WTC11 (cell line): ENCODE measurements around the gene EIF4E. TPM values are rescaled to one million over a fixed set of nuclear protein-coding genes. Genes with fewer than 3 reads are reported as not detected.

Source experiments
- ATAC-seq: fragments of 200-7000 bp; cut with Tn5 transposase; 2 replicates; pipeline ENCODE4 v1.10.0; 2021; ENCODE audit warnings: mild to moderate bottlenecking, moderate library complexity
- CTCF ChIA-PET: fragments of 300-600 bp; sonication (Branson Sonifier 250); formaldehyde crosslinking; loops from one replicate; lab custom pipeline; 2021; ENCODE audit warnings: antibody characterized with exemption; lab: Charles Lee
- POLR2A ChIA-PET: fragments of 350-600 bp; sonication (Branson Sonifier 250); formaldehyde crosslinking; loops from one replicate; lab custom pipeline; 2021; ENCODE audit warnings: antibody characterized with exemption; lab: Charles Lee
- DNase-seq: peaks from one replicate; pipeline ENCODE4 v3.0.0; 2021; ENCODE audit warnings: low spot score
- H3K27ac Mint-ChIP-seq: 2 replicates; pipeline ENCODE4 v1.8.0; 2021; ENCODE audit warnings: mixed read lengths
- H3K27me3 Mint-ChIP-seq: 2 replicates; pipeline ENCODE4 v1.8.0; 2021; ENCODE audit warnings: low read depth, mild to moderate bottlenecking, moderate library complexity, mixed read lengths
- H3K36me3 Mint-ChIP-seq: 2 replicates; pipeline ENCODE4 v1.8.0; 2021; ENCODE audit warnings: mixed read lengths
- H3K4me1 Mint-ChIP-seq: 2 replicates; pipeline ENCODE4 v1.8.0; 2022; ENCODE audit warnings: mixed read lengths
- H3K4me3 Mint-ChIP-seq: 2 replicates; pipeline ENCODE4 v1.8.0; 2021; ENCODE audit warnings: mild to moderate bottlenecking, moderate library complexity, mixed read lengths
- H3K9me3 Mint-ChIP-seq: 2 replicates; pipeline ENCODE4 v1.8.0; 2021; ENCODE audit warnings: mixed read lengths
- FOXK1 ChIP-seq: sonication (generic); formaldehyde crosslinking; IDR thresholded peaks from 2 replicates; pipeline ENCODE4 v1.8.0; 2022; ENCODE audit warnings: mild to moderate bottlenecking, moderate library complexity, missing genetic modification reagents
- JUN ChIP-seq: sonication (generic); formaldehyde crosslinking; IDR thresholded peaks from 2 replicates; pipeline ENCODE4 v1.8.0; 2023; ENCODE audit warnings: mild to moderate bottlenecking, missing genetic modification reagents
- MYBL2 ChIP-seq: sonication (generic); formaldehyde crosslinking; IDR thresholded peaks from 2 replicates; pipeline ENCODE4 v1.8.1; 2023; ENCODE audit warnings: mild to moderate bottlenecking, moderate library complexity, missing genetic modification reagents
- NR1H2 ChIP-seq: sonication (generic); formaldehyde crosslinking; IDR thresholded peaks from 2 replicates; pipeline ENCODE4 v1.9.0; 2021; ENCODE audit warnings: mild to moderate bottlenecking, moderate library complexity, missing genetic modification reagents
- PRDM15 ChIP-seq: sonication (generic); formaldehyde crosslinking; IDR thresholded peaks from 2 replicates; pipeline ENCODE4 v1.8.0; 2022; ENCODE audit warnings: missing genetic modification reagents
- PREB ChIP-seq: sonication (generic); formaldehyde crosslinking; IDR thresholded peaks from 2 replicates; pipeline ENCODE4 v1.8.1; 2022; ENCODE audit warnings: mild to moderate bottlenecking, missing genetic modification reagents, moderate library complexity, borderline replicate concordance
- SOX15 ChIP-seq: fragments of 250-450 bp; sonication (Bioruptor Pico); IDR thresholded peaks from 2 replicates; pipeline ENCODE4 v1.9.0; 2021; ENCODE audit warnings: mild to moderate bottlenecking
- TEAD1 ChIP-seq: sonication (generic); formaldehyde crosslinking; IDR thresholded peaks from 2 replicates; pipeline ENCODE4 v1.8.0; 2022; ENCODE audit warnings: mild to moderate bottlenecking, missing genetic modification reagents
- USF1 ChIP-seq: sonication (generic); formaldehyde crosslinking; IDR thresholded peaks from 2 replicates; pipeline ENCODE4 v1.8.0; 2022; ENCODE audit warnings: mild to moderate bottlenecking, missing genetic modification reagents
- ZNF219 ChIP-seq: sonication (generic); formaldehyde crosslinking; IDR thresholded peaks from 2 replicates; pipeline ENCODE4 v1.8.0; 2023; ENCODE audit warnings: missing genetic modification reagents, mild to moderate bottlenecking, borderline replicate concordance
- ZNF671 ChIP-seq: fragments of 250-450 bp; sonication (Bioruptor Pico); IDR thresholded peaks from 2 replicates; pipeline ENCODE4 v1.8.0; 2021; ENCODE audit warnings: mild to moderate bottlenecking
- ZSCAN18 ChIP-seq: fragments of 250-450 bp; sonication (Bioruptor Pico); IDR thresholded peaks from 2 replicates; pipeline ENCODE4 v2.1.2; 2022; ENCODE audit warnings: mild to moderate bottlenecking, moderate library complexity
- total RNA-seq: library from RNA; stranded (reverse); gene quantifications from 3 replicates; pipeline ENCODE4 v1.2.3, GENCODE V29; 2021
- TF ChIP-seq, protein P1 (sequence below): fragments of 250-450 bp; sonication (Bioruptor Pico); IDR thresholded peaks from 2 replicates; pipeline ENCODE4 v1.9.0; 2021; ENCODE audit warnings: mild to moderate bottlenecking
- TF ChIP-seq, protein P2 (sequence below): sonication (generic); formaldehyde crosslinking; conservative IDR thresholded peaks from 2 replicates; pipeline ENCODE4 v1.8.1; 2023; ENCODE audit warnings: mild to moderate bottlenecking, low read depth, missing genetic modification reagents, moderate library complexity
- TF ChIP-seq, protein P3 (sequence below): sonication (generic); formaldehyde crosslinking; IDR thresholded peaks from 2 replicates; pipeline ENCODE4 v1.8.1; 2023; ENCODE audit warnings: mild to moderate bottlenecking, missing genetic modification reagents, borderline replicate concordance
- TF ChIP-seq, protein P4 (sequence below): sonication (generic); formaldehyde crosslinking; IDR thresholded peaks from 2 replicates; pipeline ENCODE4 v1.8.1; 2023; ENCODE audit warnings: mild to moderate bottlenecking, missing genetic modification reagents

Gene EIF4E
- total RNA-seq, 1 experiment from 2014 or later, result 174 TPM

DNA sequence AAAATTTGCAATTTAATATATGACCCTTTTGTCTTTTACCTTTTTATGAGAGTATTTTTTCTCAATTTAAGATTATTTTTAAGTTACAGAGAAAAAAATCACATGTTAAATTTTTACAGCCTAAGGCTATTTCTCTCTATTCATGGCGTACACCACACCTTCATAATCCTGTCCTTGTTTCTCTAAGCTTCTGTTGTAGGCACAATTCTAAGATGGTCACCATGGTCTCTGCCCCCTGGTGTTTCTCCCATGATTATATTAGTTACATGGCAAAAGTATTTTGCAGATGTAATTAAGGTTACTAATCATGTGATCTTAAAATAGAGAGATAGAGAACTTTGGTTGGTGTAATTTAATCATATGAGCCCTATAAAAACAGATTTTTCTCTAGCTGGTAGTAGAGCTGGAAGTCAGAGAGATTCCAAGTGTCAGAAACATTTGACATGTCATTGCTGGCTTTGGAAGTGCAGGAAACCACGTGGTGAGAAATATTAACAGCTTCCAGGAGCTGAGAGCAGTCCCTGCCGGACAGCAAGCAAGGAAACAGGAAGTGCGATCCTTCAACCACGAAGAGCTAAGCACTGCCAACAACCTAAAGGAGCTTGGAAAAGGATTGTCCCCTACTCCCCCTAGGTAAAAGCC is 89.8 kb downstream of the EIF4E start (continued):
- TF ChIP-seq, protein P1, sequence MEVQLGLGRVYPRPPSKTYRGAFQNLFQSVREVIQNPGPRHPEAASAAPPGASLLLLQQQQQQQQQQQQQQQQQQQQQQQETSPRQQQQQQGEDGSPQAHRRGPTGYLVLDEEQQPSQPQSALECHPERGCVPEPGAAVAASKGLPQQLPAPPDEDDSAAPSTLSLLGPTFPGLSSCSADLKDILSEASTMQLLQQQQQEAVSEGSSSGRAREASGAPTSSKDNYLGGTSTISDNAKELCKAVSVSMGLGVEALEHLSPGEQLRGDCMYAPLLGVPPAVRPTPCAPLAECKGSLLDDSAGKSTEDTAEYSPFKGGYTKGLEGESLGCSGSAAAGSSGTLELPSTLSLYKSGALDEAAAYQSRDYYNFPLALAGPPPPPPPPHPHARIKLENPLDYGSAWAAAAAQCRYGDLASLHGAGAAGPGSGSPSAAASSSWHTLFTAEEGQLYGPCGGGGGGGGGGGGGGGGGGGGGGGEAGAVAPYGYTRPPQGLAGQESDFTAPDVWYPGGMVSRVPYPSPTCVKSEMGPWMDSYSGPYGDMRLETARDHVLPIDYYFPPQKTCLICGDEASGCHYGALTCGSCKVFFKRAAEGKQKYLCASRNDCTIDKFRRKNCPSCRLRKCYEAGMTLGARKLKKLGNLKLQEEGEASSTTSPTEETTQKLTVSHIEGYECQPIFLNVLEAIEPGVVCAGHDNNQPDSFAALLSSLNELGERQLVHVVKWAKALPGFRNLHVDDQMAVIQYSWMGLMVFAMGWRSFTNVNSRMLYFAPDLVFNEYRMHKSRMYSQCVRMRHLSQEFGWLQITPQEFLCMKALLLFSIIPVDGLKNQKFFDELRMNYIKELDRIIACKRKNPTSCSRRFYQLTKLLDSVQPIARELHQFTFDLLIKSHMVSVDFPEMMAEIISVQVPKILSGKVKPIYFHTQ (CRISPR knock-in tag), result no peak
- TF ChIP-seq FOXK1 (CRISPR knock-in tag), result no peak
- TF ChIP-seq TEAD1 (CRISPR knock-in tag), result no peak
- no peak for TF ChIP-seq USF1 (CRISPR knock-in tag)
- TF ChIP-seq JUN (CRISPR knock-in tag), result no peak
- TF ChIP-seq, protein P2, sequence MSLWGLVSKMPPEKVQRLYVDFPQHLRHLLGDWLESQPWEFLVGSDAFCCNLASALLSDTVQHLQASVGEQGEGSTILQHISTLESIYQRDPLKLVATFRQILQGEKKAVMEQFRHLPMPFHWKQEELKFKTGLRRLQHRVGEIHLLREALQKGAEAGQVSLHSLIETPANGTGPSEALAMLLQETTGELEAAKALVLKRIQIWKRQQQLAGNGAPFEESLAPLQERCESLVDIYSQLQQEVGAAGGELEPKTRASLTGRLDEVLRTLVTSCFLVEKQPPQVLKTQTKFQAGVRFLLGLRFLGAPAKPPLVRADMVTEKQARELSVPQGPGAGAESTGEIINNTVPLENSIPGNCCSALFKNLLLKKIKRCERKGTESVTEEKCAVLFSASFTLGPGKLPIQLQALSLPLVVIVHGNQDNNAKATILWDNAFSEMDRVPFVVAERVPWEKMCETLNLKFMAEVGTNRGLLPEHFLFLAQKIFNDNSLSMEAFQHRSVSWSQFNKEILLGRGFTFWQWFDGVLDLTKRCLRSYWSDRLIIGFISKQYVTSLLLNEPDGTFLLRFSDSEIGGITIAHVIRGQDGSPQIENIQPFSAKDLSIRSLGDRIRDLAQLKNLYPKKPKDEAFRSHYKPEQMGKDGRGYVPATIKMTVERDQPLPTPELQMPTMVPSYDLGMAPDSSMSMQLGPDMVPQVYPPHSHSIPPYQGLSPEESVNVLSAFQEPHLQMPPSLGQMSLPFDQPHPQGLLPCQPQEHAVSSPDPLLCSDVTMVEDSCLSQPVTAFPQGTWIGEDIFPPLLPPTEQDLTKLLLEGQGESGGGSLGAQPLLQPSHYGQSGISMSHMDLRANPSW (CRISPR knock-in tag), result no peak
- no peak for TF ChIP-seq NR1H2 (CRISPR knock-in tag)
- TF ChIP-seq ZSCAN18 (CRISPR knock-in tag), result no peak

- ATAC-seq, result no peak
- Mint-ChIP-seq H3K9me3 (peaks cover 26% of the 10 kb centered on the region), H3K36me3 (peaks cover 22% of the 10 kb centered on the region), H3K27me3 (no peaks in the 10 kb centered on the region; the same call in 1 of the 2 replicates), H3K4me3 (no peak overlapping the region), H3K27ac (no peak overlapping the region), H3K4me1 (peaks cover 6% of the 10 kb centered on the region; the same call in 1 of the 2 replicates)
- ChIA-PET POLR2A (no interaction called here), CTCF (interaction anchor here (1.0 kb wide), 1 partner anchor 371 kb away, joined by 4 read pairs; no protein-coding TSS in a partner anchor)
- no peak for DNase-seq
- TF ChIP-seq PRDM15 (CRISPR knock-in tag) (no peak), SOX15 (no peak), MYBL2 (CRISPR knock-in tag) (no peak), ZNF671 (CRISPR knock-in tag) (no peak), ZNF219 (CRISPR knock-in tag) (no peak), PREB (CRISPR knock-in tag) (no peak)
- TF ChIP-seq, protein P3, sequence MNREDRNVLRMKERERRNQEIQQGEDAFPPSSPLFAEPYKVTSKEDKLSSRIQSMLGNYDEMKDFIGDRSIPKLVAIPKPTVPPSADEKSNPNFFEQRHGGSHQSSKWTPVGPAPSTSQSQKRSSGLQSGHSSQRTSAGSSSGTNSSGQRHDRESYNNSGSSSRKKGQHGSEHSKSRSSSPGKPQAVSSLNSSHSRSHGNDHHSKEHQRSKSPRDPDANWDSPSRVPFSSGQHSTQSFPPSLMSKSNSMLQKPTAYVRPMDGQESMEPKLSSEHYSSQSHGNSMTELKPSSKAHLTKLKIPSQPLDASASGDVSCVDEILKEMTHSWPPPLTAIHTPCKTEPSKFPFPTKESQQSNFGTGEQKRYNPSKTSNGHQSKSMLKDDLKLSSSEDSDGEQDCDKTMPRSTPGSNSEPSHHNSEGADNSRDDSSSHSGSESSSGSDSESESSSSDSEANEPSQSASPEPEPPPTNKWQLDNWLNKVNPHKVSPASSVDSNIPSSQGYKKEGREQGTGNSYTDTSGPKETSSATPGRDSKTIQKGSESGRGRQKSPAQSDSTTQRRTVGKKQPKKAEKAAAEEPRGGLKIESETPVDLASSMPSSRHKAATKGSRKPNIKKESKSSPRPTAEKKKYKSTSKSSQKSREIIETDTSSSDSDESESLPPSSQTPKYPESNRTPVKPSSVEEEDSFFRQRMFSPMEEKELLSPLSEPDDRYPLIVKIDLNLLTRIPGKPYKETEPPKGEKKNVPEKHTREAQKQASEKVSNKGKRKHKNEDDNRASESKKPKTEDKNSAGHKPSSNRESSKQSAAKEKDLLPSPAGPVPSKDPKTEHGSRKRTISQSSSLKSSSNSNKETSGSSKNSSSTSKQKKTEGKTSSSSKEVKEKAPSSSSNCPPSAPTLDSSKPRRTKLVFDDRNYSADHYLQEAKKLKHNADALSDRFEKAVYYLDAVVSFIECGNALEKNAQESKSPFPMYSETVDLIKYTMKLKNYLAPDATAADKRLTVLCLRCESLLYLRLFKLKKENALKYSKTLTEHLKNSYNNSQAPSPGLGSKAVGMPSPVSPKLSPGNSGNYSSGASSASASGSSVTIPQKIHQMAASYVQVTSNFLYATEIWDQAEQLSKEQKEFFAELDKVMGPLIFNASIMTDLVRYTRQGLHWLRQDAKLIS (CRISPR knock-in tag), result no peak
- TF ChIP-seq, protein P4, sequence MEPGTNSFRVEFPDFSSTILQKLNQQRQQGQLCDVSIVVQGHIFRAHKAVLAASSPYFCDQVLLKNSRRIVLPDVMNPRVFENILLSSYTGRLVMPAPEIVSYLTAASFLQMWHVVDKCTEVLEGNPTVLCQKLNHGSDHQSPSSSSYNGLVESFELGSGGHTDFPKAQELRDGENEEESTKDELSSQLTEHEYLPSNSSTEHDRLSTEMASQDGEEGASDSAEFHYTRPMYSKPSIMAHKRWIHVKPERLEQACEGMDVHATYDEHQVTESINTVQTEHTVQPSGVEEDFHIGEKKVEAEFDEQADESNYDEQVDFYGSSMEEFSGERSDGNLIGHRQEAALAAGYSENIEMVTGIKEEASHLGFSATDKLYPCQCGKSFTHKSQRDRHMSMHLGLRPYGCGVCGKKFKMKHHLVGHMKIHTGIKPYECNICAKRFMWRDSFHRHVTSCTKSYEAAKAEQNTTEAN (CRISPR knock-in tag), result no peak
These were observed 90.4 kb downstream of the EIF4E start for GRCh38 chr4:98838531-98838930.
